IMR-90 (cell line): ENCODE measurements around the gene LSM14A.

Experiments
- CEBPB ChIP-seq: IDR thresholded peaks from 2 replicates; pipeline ENCODE4 v1.6.1; 2012; ENCODE audit warnings: low read depth, low read length, improper control_type of control experiment
- CTCF ChIP-seq: conservative IDR thresholded peaks from 2 replicates; pipeline ENCODE4 v1.5.1; 2012; ENCODE audit warnings: mild to moderate bottlenecking, low read depth, low read length, improper control_type of control experiment
- MAFK ChIP-seq: IDR thresholded peaks from 2 replicates; pipeline ENCODE4 v1.6.1; 2012; ENCODE audit warnings: low read depth, low read length, improper control_type of control experiment
- POLR2A ChIP-seq: IDR thresholded peaks from 2 replicates; pipeline ENCODE4 v1.6.1; 2012; ENCODE audit warnings: mild to moderate bottlenecking, low read depth, low read length
- RAD21 ChIP-seq: IDR thresholded peaks from 2 replicates; pipeline ENCODE4 v1.6.1; 2012; ENCODE audit warnings: low read length, improper control_type of control experiment

GRCh38 chr19:34154401-34154800 is 17.9 kb upstream of the LSM14A start:
- TF ChIP-seq CTCF (no peak), MAFK (no peak), CEBPB (no peak), POLR2A (no peak), RAD21 (no peak)
